GM19240 (cell line): Measurements from ENCODE around the gene TMEM170A.
"Not testable (repeated sequence)": the region's sequence is repeated elsewhere in the genome, so short reads cannot be mapped to it uniquely, and the experiment has no call there.

Experiments used
- DNase-seq: peaks from one replicate; pipeline ENCODE4 v3.0.0; 2011; ENCODE audit warnings: low spot score; ENCODE audit not compliant: insufficient read length

TMEM170A gene, protein sequence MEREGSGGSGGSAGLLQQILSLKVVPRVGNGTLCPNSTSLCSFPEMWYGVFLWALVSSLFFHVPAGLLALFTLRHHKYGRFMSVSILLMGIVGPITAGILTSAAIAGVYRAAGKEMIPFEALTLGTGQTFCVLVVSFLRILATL

DNA sequence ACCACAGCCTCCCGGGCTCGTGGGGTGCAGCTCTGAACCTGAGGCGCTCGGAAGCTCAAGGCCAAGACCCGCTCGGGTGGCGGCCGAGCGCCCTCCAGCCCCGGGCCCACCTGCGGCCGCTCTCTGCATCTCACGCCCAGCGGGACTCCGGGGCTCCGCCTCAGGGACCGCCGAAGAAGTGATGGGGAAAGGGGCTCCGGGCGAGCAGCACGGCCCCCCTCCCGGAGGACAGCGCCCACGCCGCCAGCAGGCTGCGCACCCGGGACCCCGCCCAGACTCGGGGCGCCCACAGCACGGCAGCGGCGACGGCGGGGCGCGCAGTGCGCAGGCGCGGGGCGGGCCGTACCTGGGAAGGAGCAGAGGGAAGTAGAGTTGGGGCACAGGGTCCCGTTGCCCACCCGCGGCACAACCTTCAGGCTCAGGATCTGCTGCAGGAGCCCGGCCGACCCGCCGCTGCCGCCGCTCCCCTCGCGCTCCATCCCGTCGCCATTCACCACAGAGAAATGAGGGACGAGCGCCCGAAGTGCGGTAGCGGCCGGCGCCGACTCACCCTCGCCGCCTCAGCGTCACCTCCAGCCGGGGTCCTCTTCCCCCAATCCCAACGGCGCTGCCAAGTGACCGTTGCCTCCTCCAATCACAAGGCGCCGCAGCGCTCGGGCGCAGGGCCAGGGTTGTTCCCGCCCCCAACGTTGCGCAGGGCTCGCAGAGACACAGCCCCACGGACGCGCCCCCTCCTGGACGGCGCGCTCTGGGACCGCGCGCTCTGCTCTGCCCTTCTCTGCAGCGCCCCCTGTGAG lies at the start of gene TMEM170A:
Gene TMEM170A, minus strand, starts transcription at position 568 of the 797 bp plus-strand sequence. Its CDS starts 89 bp downstream, at position 479.
- peak; percentile 94 for DNase-seq

DNA sequence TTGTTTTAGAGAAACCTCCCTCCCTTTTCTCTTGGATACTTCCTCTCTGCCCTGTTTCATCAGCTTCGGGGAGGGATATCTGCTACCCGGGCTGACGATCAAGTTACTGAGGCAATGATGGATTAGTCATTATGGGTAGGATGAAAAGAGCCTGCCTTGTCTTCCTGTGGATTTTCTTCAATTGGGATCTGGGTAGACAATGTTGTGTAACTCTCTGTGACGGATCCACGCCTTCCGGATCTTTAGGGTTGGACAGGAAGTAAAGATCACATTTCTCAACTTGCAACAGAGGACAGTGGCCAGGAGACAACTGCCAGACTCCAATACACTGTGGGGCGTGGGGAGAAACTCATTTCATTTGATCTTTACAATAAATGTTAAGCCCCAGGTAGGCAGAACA lies 42.1 kb upstream of the TMEM170A start:
- DNase-seq: no peak

DNA sequence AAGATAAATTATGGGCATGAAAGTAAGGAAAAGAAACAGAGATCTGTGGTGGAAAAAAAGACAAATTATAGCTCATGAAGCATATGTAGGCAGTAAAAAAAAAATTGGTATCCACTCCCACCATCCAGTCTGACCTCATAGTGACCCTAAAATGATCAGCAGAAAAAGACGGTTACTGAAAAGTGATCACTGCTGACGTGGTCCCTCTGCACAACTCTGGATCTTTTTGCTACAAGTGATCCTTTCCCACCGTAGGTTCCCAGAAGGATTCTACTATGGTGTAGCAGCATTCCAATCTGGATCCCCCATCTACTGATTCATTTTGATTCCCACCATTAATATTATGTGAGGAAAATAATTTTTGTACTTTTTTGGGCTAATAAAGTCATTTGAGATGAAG lies 41.6 kb upstream of the TMEM170A start:
- DNase-seq: no peak

DNA sequence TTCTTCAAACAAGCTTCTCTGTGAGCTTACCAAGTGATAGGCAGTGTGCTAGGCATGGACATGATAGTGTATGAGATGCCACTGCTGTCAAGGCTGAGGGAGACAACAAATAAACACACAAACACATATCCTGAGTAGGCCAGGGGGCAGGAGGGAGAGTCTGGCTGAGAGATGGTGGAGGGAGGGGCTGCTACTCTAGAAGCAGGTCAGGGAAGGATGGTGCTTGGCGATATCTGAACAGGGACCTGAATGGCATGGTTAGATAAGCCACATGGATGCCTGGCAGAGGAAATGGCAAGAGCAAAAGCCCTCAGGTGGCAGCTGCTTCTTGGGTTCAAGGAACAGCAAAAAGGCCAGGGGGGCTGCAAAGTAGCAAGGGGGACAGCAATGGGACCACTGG lies 39.3 kb upstream of the TMEM170A start:
- DNase-seq: no peak

DNA sequence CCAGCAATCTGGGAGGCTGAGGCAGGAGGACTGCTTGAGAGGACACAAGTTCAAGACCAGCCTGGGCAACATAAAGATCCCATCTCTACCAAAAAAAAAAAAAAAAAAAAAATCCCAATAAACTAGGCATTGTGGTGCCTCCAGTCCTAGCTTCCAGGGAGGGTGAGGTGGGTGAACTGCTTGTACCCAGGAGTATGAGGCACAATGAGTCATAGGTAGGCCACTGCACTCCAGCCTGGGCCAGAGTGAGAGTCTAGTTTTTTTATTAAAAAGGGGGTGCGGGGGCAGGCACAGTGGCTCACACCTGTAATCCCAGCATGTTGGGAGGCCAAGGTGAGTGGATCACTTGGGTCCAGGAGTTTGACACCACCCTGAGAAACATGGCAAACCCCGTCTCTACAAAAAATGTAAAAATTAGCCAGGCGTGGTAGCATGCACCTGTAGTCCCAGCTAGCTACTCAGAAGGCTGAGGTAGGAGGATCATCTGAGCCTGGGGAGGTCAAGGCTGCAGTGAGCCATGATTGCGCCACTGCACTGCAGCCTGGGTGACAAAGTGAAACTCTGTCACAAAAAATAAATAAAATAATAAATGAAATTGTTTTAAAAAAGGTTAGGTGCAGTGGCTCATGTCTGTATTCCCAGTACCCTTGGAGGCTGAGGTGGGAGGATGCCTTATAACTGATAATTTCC lies 38.6 kb upstream of the TMEM170A start:
- no peak for DNase-seq

DNA sequence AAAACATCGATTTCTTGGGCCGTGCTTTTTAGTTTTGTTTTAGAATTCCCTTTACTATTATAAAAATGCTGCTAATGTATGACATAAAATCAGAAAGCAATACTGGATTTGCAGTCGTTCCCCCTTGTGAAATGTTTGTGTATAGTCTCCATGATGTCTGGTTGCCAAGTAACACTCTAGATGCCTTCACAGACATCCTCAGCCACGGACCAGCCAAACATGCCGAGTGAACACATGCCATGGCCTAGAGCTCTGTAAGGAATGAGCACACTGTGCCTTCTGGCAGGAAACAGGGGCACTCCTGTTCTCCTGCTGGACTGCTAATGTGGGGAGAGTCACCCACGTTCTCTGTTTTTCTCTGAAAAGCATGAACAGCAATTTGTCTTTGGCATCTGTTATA lies 37.3 kb upstream of the TMEM170A start:
- DNase-seq: not testable (repeated sequence)

DNA sequence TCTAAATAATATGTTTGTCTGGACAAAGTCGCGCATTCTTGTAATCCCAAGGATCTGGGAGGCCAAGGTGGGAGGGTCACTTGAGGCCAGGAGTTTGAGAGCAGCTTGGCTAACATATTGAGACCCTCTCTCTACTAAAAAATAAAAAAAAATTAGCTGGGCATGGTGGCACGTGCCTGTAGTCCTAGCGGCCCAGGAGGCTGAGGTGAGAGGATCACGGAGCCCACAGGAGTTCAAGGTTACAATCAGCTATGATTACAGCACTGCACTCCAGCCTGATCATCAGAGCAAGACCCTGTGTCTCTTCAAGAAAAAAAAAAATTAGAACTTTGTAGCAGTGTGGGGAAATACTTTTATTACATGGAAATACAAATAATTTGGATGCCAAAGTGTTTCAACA lies 36.9 kb upstream of the TMEM170A start:
- DNase-seq: no peak

DNA sequence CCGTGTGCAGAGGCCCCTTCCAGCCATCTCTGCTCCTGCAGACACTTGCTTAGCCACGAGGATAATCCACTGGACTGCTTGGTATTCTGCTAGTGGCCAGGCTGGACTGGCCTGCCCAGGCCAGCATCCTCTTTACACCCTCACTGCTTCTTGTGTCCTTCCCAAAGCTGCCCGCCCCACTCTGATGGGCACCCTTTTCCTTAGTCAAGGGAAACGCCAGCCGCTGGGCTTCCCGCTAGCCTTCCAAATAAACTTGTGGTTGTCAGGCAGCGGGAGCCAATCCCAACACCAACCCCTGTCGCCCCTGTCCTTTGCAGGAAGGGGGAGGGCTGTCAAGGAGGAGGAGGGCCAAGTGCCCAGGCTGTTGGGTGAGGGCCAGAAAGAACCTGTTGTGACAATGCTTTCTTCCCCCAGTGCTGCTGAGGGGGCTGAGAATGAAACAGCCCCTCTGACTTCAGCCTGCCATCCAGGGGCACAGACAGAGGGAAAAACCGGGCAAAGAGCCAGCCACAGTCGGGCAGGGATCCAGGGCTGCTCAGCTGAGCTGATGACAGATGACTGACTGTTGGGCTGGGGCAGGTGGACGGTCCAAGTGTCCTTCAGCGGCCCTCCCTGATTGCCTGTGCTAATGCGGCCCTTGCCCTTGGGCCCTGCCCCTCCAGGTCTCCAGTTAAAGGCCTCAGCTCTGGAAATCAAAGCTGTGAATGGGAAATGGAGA lies 34.3 kb upstream of the TMEM170A start:
- not testable (repeated sequence) for DNase-seq

DNA sequence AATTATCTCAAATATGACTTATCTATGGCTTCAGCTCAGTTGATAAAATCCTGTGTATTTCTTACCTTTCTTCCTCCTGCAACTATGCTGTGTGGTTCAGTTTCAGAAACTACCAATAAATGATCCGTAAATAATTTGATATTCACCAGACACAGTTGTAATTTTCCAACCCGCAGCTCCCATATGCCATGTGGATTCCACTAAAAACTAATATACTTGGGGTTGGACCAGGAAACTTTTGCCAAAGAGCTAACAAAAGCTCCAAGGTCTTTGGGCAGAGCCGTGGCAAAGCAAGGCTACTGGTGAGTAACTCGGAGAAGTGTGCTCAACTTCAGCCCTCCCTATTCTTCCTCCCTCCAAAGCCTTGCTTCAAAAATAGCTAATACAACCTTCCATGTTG lies 33.1 kb upstream of the TMEM170A start:
- no peak for DNase-seq

DNA sequence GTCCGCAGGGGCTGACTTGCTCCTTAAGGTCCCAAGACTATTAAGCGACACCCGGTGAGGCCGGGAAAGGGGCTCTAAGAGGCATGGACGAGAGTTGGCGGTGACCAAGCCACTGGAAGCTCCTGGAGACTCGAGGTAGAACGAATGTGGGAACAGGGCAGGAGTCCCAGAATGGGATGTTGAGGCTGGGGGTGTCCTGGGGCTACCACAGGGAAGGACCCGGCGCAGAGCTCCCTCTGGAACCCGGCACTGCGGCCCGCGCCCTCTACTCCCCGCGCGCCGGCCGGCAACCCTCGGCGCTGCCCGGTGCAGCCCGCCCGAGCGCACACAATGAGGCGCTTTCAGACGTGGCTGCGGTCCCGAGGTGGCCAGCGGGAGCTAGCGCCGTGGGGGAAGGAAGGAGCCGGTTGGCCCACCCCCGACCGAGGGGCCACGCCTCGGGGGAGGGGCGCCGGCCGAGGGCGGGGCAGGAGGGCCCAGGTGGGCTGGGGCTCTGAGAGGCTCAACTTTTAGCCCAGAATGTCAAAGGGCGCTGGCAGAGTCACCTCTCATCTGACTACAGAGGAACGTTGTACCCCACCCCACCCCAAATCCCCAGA lies 30.7 kb upstream of the TMEM170A start, which contains the start of gene CHST6:
Gene CHST6, minus strand, starts transcription at position 366 of the 599 bp plus-strand sequence. CDS start 15,613 bp downstream, outside the sequence.
- no peak for DNase-seq

DNA sequence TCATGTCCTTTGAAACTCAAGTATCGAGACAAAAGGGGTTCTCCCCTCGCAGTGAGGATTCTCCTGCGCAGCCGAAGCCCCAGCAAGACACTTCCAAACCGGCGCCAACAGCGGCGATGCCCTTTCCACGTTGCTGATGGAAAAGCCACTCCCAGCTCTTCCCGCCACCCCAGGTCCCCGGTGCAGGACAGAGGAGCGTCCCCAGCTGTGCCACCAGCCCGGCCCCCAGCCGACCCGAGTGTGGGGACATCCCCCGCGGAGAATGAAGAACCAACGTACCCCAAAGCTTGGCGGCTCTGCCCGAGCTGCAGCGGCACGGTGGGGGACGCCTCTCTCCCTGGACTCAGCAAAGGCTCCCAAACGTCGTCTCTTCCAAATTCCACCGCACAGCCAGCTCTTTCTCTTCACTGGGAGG lies 30.2 kb upstream of the TMEM170A start:
- no peak for DNase-seq

DNA sequence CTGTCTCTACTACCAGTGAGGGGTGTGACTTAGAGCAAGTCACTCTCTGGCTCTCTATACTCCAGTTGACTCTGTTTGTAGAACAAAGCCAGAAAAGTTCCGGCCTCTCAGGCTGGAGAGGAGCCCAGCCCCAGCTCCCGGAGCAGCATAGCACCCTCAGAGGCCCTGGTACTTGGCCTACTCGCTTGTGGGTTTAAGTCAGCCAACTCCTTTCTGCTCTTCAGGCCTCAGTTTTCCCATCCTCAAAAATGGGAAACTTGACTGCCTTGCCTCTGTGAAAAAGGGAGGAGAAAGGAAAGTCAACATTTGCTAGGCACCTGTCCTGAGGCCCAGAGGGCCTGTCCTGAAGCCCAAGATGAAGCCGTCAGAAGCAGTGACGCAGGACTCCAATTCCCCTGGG lies 29.7 kb upstream of the TMEM170A start:
- no peak for DNase-seq

DNA sequence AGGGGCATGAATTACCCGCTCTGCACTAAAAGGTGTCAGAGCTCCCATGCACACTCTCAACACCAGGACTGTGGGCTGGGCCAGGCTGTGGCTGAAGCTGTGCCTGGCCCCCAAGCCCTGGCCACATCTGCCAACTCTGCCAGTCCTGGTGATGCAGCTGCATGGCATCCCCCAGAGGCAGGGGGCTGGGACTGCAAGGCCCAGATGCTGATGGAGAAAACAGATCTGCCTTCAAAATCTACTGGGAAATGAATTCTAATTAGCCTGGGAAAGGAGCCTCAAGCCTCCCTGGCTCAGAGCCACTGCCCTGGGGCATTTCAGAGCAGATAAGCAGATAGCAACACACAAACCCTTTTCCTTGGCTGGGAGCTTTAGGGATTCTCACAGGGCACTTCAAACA lies 27.4 kb upstream of the TMEM170A start:
- no peak for DNase-seq

DNA sequence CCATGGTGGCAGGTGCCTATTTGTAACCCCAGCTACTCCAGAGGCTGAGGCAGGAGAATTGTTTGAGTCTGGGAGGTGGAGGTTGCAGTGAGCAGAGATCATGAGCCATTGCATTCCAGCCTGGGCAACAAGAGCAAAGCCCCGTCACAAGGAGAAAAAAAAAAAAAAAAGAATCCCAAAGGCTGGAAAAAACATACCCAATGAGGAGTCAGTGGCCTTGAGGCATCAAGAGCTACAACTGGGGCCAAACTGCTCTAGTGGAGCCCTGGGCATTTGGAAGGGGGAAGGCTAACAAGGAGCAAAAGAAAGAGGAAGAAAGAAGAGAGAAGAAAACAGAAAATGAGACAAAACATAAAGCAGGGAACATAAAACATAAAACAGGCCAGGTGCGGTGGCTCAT lies 23.8 kb upstream of the TMEM170A start:
- DNase-seq: no peak

DNA sequence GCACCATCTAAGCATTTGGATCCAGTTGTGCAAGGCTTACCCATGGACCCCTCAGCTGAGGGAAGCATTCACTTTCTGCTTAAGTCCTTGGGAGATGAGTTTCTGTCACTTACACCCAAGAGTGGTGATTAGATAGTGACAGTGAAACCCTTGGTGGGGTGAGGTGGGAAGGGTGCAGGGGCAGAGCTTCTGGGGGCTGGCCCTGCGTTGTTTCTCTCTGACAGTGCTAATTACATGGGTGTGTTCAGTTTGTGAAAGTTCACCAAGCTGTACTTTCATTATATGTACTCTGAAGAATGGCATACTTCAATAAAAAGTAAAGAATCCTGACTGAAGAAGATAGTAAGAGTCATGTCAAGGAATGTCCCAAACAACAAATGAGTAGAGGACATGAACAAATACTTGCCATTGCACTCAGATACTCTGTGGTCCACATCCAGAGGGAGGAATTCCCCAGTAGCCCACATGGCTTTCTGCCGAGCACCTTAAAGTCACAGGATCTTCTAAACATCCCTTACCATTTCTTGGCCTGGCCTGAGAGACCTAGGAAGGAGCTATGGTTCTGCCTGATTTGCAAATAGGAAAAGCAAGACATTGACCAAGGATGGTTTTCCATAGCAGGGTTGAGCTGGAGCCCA lies 22.3 kb upstream of the TMEM170A start:
- DNase-seq: no peak

DNA sequence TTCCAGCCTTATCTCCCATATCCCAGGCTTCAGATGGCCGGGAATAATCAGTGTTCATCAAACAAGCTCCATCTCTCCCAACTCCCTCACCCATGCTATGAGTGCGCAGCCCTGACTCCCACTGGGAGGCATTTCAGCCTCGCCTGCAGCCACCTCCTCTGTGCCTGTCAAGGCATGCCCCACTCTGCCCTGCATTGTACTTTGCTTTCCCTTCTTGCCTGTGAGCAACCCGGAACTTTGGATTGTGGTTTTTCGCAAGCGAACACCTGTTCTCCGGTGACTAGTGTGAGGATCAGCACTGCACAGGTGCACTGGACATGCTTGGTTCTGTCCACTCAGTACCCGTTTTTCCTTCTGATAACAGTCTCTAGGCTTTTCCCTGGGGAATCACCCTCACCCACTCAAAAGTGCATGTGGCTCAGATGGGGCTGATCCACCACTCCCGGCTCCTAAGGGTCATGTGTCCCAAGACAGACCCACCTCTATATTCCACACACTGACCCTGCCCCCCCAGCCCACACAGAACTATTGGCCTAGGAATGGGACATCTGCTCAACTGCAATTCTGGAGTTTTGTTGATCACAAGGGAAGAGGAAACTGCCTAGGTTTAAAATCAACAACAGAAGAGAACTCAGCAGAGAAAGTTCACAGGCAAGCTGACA lies 21.7 kb upstream of the TMEM170A start:
- DNase-seq: no peak

DNA sequence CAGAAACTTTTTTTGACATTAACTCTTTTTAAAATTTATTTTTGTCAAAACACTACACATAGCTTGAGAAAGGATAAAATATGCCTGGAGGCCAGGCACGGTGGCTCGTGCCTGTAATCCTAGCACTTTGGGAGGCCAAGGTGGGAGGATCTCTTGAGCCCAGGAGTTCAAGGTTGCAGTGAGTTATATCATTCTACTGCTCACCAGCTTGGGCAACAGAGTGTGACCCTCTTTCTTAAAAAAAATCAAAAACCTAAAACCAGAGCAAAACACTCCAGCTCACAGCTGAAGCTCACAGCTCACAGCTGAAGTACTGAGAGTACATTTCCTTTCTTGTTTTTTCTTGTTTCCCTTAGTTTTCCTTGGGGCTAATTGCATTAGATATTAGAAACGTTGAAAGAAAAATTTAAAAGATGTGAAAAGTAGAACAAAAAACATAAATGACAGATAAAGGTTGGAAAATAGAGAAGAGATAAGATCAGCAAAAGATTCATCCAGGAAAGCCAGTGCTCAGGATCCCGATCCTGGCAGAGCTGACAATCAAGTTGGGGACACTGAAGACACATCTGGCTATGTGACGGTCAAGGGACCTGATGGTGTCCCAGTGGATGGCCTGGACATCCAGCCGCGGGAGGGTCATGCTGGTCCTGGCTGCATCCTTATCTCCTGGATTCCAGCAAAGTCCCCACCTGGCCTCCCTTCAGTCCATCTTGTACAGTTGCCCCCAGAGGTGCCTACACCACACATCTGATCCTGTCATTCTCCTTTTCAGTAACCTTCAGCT lies 20.9 kb upstream of the TMEM170A start:
- no peak for DNase-seq

DNA sequence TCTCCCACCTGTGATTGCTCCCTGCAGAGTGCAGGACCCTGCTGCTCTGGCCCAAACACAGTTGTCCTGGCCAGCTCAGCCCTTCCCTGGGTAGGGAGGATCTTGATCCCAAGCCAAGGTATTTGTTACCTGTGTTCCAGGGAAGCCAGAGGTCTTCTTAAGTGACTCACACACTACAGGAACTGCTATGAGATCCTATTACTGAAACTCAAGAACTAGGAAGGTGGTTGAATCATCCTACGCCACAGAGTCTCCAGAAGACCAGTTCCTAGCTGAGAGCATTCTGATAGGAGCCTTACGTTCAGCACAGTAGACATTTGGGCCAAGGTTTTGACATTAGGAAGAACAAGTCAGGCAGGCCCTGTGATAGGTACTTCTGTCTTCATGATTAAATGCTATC lies 18.7 kb upstream of the TMEM170A start:
- no peak for DNase-seq

DNA sequence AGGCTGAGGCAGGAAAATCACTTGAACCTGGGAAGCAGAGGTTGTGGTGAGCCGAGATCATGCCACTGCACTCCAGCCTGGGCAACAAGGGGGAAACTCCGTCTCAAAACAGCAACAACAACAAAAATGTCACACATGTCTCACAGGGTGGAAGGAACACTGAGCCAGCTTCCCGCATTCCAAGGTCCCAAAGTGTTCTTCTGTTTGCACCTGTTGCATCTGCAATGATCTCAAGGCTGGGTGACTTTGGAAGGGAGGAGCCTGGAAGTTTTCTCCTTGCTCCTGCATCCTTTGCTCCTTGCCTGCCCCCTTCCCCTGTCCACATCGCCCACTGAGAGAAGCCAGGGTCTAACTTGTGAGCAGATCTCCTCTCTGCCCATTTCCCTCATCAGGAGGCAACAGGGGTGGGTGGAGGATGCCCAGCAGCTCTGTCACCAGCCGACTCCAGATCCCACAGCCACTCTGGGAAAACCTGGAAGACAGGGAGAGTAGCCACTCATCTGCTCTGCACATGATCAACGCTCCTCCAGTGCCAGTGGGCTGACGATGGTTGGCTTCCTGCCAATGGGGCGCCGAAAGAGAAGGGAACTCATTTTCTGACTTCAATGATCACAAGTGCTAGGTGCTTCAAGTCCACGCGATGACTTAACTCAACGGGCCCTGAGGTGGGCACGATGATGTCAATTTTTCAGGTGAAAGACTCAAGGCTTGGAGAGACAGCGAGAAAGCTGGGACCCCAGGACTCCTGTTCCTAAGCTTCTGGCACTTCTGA lies 18.1 kb upstream of the TMEM170A start:
- no peak for DNase-seq
